GM12875 (cell line): ENCODE results near the gene SH3PXD2A.

ENCODE experiments used
- H3K4me3 ChIP-seq: one replicate; pipeline ENCODE4 v1.5.1; 2011; ENCODE audit warnings: low read depth, low read length, control low read depth
- TF ChIP-seq, protein P1 (sequence below): IDR thresholded peaks from 2 replicates; pipeline ENCODE4 v1.5.1; 2011; ENCODE audit warnings: low read depth, mild to moderate bottlenecking, control low read depth, inconsistent platforms, low read length, moderate library complexity, borderline replicate concordance; ENCODE audit not compliant: insufficient read depth

SH3PXD2A gene

DNA sequence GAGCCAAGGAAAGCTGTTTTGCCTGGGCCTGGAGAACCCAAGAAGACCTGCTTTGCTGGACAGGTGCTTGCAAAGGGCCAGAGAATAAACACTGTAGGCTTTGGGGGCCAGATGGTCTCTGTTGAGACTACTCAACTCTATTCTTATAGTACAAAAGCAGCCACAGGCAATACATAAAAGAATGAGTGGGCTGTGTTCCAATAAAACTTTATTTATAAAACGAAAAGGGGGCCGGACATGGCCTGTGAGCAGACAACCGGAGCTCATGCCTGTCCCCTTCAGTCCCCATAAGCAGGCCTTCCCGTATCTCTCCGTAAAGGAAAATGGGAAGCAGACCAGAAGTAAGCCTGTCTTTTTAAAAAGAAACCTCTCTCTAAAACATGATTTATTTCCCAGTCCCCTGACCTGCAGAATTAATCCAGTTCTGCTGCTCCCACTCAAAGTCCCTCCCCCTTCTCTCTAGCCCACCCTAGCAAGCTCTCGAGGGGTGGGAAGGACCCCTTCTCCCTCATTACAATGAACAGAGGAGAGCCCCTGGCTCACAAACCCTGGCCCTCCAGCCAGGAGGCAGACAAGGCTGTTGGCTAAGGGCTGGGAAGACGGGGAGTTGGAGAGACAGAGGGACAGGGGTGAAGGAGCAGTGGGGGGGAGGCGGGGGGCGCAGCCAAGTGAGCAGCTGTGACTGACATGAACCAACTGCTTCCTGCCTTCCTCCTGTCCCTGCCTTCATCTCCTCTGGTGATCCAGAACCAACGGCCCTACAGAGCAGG lies 184.1 kb downstream of the SH3PXD2A start:
- no peak overlapping the region for H3K4me3 ChIP-seq
- TF ChIP-seq, protein P1, sequence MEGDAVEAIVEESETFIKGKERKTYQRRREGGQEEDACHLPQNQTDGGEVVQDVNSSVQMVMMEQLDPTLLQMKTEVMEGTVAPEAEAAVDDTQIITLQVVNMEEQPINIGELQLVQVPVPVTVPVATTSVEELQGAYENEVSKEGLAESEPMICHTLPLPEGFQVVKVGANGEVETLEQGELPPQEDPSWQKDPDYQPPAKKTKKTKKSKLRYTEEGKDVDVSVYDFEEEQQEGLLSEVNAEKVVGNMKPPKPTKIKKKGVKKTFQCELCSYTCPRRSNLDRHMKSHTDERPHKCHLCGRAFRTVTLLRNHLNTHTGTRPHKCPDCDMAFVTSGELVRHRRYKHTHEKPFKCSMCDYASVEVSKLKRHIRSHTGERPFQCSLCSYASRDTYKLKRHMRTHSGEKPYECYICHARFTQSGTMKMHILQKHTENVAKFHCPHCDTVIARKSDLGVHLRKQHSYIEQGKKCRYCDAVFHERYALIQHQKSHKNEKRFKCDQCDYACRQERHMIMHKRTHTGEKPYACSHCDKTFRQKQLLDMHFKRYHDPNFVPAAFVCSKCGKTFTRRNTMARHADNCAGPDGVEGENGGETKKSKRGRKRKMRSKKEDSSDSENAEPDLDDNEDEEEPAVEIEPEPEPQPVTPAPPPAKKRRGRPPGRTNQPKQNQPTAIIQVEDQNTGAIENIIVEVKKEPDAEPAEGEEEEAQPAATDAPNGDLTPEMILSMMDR, result no peak

DNA sequence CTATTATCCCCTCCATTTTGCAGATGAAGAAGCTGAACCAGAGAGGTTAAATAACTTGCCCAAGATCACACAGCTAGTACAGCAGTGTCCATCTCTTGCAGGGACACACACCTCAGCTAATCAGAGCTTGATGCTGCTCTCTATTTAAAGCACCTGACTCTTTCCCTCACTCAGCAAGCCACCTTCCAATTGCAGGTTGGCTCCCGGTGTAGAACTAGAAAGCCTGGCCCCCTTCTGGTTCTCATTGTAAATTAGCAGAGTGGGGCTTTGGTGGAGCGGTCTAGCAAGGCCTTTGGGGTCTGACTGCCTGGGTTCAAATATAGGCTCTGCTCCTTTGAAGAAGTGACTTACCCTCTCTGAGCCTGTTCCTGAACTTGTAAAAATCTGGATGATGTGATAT lies 185.4 kb downstream of the SH3PXD2A start:
- TF ChIP-seq, protein P1, result no peak
- no peak overlapping the region for H3K4me3 ChIP-seq

DNA sequence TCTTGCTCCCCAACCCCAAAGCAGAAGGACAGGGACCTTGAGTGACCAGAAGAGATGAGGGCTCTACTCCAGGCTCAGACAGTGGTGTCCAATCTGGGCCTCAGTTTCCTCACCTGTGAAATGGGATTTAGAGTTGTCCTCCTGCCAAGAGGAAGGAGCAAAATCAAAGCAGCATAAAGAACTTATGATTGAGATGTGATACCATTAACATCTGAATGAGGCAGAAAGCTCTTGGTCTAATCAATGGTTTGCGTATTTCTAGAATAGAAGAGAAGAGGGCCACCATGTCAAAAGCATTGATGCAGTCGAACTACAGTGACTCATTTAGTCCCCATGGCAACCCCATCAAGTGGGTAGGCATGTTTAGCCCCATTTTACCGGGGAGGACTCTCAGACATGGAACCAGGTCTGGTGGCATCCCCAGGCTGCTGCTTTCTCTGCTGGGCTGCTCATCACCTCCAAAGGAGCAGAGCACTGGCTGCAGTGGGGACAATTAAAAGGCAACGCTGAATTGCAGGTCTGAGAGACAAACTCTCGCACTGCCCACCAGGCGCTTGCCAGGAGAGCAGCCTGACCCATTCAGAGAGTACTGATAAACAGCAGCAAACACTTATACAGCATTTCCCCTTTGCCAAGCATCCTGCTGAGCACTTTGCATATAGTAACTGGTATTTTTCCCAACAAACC lies 186.0 kb downstream of the SH3PXD2A start:
- TF ChIP-seq, protein P1, result no peak
- H3K4me3 ChIP-seq, result no peak overlapping the region

DNA sequence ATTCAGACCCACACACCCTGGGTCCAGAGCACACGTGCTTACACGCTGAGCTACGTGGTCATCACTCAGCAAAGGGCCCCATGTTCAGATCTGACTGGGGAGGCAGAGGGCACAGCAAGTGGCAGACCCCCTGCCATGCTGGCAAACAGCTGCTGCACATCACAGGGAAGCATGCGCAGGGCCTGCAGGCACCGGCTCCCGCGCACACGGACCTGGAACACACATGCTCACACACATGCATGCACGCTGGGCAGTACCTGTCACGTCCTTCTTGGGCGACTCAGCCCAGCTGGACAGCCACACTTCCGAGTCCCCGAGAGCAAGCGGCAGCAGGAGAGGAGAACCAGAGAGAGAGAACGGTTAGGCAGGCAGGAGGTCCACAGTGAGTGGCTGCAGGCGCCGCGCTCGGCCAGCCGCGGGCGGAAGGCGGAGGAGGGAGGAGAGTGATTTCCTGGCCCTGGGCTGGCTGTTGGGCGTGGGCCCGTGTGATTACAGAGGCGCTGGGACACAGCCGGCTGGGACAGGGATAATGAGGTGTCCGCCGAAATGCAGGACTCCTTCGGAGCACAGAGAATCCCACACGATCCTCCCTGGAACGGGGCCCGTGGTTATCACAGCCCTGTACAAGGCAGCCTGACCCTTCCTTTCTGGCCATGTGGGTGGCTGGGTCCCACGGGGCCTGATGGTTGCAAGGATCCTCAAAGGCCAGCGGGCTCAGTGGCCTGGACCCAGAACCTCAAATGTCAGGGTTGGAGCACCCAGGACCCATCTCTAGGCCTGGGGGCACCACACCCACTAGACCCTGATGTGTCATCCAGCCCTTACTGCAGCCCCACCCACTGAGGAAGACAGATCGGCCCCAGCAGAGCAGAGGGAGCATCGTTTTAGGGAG lies 186.8 kb downstream of the SH3PXD2A start:
- TF ChIP-seq, protein P1, result no peak
- H3K4me3 ChIP-seq, result no peak overlapping the region

GRCh38 chr10:103667356-103667755 lies 188.0 kb downstream of the SH3PXD2A start:
- TF ChIP-seq, protein P1, result no peak
- no peak overlapping the region for H3K4me3 ChIP-seq

GRCh38 chr10:103666762-103667150 lies 188.6 kb downstream of the SH3PXD2A start:
- TF ChIP-seq, protein P1, result no peak
- no peak overlapping the region for H3K4me3 ChIP-seq
